Epidermal melanocyte (primary cell): ENCODE measurements around the gene EML4.
"Not testable (repeated sequence)": the region's sequence is repeated elsewhere in the genome, so short reads cannot be mapped to it uniquely, and the experiment has no call there.

Experiments used
- DNase-seq: peaks from one replicate; pipeline ENCODE4 v3.0.0; 2011; ENCODE audit warnings: low spot score; ENCODE audit not compliant: insufficient read length

The EML4 gene, protein sequence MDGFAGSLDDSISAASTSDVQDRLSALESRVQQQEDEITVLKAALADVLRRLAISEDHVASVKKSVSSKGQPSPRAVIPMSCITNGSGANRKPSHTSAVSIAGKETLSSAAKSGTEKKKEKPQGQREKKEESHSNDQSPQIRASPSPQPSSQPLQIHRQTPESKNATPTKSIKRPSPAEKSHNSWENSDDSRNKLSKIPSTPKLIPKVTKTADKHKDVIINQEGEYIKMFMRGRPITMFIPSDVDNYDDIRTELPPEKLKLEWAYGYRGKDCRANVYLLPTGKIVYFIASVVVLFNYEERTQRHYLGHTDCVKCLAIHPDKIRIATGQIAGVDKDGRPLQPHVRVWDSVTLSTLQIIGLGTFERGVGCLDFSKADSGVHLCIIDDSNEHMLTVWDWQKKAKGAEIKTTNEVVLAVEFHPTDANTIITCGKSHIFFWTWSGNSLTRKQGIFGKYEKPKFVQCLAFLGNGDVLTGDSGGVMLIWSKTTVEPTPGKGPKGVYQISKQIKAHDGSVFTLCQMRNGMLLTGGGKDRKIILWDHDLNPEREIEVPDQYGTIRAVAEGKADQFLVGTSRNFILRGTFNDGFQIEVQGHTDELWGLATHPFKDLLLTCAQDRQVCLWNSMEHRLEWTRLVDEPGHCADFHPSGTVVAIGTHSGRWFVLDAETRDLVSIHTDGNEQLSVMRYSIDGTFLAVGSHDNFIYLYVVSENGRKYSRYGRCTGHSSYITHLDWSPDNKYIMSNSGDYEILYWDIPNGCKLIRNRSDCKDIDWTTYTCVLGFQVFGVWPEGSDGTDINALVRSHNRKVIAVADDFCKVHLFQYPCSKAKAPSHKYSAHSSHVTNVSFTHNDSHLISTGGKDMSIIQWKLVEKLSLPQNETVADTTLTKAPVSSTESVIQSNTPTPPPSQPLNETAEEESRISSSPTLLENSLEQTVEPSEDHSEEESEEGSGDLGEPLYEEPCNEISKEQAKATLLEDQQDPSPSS

GRCh38 chr2:42169100-42169873, at the start of gene EML4:
Gene EML4, plus strand, starts transcription at chr2:42169353. Its CDS starts 259 bp downstream, at chr2:42169612.
- DNase-seq = peak; percentile 59

DNA sequence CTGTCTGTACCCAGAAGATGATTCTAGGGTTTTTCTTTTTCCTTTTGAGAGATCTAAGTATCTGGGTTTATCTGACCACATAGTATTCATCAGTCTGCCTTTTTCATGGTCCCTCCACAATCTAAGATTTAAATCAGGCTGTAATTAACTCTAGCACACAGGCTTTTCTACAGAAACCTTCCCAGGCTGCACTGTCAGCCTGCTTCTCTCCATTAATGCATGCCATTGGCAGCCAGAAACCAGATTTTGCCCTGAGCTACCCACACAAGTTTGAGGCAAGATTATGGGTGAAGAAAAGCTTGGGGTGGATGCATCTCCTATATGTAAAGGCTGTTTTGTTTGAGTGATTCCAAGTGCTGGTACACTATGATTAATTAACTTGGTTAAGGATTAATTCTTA, 45.7 kb upstream of the EML4 start:
- DNase-seq = no peak

DNA sequence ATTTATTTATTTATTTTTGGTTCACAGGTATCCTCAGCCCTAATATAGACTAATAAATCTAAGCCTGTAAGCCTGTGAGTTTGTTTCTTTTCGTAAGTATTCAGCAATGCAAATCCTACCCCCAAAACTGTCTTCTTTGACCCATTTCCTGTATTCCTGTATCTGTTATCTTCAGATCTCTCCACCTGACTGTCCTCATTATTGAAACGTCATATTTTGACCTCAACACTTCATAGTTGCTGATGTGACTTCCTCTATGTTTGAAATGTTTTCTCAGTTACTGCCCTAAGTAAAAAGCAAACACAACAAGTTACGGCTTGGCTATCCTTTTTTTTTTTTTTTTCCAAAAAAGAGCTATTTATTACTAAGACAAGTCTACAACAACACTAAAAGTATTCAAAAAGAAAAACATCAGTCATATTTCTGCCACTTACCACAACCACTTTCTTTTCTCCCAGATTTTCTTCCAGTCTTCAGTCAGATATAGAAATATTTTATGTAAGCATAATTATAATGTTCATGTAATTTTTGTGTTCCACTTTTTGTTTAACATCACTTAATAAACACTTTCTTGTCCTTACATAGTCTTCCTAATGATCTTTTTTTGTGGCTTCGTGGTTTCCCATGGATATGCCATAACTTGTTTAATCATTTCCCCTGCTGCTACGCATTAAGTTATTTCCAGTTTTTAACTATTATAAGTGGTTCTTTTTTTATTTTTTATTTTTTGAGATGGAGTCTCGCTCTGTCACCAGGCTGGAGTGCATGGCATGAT, 45.0 kb upstream of the EML4 start:
- DNase-seq = no peak

DNA sequence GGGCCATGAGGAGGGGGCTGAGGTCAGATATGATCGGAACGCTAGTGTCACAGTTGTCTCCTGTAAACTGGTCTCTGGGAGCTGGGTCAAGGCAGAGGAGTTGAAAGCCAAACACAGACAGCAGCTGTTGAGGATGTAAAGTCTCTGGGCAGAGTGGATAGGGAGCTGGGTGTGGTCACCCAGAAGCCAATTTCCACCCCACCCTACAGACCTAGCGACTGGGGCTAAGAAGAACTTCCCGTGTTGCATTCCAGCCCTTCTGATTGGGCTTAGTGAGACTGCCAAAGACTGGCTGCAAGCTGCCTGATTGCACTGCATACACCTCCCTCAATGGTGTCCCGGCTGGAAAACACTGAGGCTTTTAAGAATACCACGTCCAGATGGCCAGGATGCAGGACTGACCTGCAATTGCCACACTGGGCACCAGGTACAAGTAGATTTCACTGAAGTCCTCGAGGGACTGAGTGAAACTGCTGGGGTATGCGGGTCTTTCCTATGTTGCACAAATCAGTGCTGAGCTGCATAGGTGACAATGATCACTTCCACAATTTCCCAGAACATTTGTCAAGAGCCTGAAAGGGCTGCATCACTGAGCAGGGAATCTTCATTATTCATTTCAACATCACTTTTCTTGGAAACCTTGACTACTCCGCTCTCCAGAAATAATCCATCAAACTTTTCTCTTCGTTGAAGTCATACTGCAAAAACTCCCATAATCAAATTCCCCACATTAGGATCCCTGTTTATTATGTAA, 43.1 kb upstream of the EML4 start:
- DNase-seq = no peak

DNA sequence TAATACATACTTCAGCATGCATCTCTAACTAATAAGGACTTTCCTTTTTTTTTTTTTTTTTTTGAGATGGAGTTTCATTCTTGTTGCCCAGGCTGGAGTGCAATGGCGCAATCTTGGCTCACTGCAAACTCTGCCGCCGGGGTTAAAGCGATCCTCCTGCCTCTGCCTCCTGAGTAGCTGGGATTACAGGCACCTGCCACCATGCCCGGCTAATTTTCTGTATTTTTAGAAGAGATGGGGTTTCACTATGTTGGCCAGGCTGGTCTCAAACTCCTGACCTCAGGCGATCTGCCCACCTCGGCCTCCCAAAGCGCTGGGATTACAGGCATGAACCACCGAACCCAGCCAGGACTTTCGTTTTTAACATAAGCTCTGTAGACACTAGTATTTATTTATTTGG, 42.3 kb upstream of the EML4 start:
- DNase-seq = not testable (repeated sequence)

GRCh38 chr2:42127425-42128424, 41.4 kb upstream of the EML4 start:
- DNase-seq = no peak

DNA sequence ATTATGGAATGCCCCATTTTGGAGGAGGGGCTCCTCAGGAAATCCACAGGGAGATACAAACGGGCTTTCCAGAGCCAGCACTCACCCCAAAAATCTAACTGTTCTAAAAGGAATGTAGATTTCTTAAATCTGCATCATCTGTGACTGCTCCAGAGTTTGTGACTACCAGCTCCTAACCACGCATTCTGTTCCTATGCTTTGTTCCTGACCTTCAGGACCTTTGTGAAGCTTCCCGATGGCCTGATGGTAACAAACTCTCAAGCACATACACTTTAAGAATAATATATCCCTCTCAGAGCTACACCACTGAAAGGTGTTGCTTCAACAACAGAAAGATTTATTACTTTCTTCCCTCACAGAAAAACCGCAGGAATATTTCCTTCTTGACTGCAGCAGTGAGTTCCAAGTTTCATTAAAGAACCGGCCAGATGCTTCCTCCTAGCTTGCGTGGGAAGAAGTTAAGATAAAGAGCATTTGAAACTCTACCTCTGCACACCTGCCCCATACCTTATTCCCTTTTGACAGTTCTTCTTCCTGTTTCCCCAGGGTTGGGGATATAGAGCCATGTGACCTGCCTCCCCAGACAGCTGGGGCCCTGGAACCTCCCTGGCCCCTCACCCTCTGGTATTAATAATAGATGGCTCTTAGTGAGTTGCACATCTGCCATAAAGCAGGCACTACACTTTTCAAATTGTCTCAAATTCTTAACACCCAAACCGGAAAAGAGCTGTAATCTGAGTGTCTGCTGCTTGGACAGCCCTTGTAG, 40.2 kb upstream of the EML4 start:
- no peak for DNase-seq

DNA sequence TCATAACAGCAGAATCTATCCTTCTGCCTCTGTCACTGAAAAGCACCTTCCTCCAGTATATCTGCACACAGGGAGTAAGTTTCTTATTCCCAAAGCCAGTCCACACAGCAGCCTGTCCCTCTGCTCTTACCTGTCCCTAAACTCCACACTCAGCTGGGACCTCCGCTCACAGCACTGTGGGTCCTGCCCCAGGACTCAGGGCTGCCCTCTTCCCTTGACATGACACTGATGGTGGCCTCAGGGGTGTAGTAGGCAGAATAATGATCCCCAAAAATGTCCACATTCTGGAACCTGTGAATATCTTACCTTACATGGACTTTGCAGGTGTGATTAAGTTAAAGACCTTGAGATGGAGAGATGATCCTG, 39.7 kb upstream of the EML4 start:
- DNase-seq = no peak

DNA sequence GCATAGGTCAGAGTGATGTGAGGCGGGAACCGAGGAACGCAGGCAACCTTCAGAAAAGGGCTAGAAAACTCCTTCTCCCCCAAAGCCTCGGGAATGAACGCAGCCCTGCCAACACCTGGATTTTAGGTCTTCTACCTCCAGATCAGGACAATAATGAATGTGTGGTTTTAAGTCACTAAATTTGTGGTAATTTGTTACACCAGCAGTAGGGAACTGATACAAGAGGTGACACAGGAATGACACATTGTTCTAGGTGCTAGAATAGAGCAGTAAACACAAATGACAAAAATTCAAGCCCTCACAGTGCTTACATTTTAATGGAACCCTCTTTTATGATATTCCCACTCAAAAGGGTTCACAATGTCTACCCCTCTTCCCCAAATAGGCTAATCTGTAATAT, 39.2 kb upstream of the EML4 start:
- no peak for DNase-seq

DNA sequence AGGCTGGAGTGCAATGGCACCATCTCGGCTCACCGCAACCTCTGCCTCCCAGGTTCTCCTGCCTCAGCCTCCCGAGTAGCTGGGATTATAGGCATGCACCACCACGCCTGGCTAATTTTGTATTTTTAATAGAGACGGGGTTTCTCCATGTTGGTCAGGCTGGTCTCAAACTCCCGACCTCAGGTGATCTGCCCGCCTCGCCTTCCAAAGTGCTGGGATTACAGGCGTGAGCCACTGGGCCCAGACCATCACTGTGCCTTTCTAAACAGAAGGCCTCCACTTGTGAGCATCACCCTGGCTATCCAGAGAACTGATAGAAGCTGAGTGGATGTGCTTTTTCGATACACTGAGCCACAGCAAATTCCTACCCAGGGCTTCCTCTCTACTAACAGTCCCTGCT, 38.3 kb upstream of the EML4 start:
- not testable (repeated sequence) for DNase-seq

DNA sequence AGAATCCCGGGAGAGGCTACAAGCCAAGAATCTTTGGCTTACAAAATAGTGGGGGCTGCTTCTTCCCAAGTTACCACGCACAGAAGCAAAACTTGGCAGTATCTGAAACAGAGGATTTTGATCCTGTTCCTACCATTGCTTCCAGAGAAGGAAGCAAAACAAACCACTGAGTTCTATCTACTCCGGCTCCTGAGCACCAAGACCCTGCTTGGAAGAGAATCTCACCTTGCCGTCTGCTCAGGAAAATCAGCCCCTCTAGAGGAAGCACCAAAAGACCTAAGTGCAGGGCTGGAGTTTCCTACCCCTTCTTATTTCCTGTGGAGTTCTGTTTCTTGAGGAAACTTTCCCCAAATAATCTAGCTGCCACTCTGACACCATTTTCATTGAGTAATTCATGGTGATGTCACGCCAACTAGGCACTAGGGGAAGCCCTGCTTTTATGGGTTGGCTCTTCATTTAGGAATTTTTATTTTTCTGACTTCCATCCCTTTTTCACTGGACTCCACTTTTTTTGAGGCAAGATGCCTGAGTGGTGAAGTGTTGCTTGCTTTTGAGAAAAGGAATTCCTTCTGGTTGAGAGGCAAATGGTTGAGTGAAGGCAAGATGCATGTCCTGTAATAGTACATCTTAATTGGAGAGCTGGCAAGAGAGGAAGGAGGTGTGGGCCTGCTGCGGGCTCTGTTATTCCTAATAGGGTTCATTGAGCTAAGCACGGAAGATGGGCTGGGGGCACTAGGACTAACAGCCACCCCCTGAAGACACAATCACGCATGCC, 36.8 kb upstream of the EML4 start:
- DNase-seq = no peak

GRCh38 chr2:42132966-42133641, 36.0 kb upstream of the EML4 start:
- no peak for DNase-seq

DNA sequence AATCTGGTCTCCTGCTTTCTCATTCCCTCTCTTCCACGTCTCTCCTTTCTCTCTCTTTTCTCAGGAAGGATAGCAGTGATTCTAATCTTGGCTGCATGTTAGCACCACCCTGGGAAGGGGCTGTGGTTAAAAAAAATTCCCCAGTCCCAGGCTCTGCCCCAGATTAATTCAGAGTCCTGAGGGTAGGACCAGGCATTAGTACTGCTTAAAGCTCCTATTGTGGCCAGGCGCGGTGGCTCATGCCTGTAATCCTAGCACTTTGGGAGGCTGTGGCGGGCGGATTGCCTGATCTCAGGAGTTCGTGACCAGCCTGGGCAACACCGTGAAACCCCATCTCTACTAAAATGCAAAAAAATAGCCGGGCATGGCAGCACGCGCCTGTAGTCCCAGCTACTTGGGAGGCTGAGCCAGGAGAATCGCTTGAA, 35.4 kb upstream of the EML4 start:
- DNase-seq = no peak

DNA sequence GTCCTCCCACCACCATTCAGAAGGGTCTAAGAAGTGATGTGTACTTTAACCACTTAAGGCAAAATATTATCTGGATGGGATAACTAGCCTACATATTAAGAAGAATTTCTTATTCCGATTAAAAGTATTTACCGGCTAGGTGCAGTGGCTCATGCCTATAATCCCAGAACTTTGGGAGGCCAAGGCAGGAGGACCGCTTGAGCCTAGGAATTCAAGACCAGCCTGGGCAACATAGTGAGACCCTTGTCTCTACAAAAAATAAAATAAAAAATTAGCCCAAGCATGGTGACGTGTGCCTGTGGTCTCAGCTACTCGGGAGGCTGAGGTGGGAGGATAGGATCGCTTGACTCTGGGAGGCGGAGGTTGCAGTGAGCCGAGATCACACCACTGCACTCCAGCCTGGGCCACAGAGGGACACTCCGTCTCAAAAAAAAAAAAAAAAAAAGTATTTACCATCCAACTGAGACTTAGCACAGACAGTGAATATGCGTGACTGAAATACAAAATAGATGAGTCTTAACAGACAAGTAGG, 34.7 kb upstream of the EML4 start:
- not testable (repeated sequence) for DNase-seq

DNA sequence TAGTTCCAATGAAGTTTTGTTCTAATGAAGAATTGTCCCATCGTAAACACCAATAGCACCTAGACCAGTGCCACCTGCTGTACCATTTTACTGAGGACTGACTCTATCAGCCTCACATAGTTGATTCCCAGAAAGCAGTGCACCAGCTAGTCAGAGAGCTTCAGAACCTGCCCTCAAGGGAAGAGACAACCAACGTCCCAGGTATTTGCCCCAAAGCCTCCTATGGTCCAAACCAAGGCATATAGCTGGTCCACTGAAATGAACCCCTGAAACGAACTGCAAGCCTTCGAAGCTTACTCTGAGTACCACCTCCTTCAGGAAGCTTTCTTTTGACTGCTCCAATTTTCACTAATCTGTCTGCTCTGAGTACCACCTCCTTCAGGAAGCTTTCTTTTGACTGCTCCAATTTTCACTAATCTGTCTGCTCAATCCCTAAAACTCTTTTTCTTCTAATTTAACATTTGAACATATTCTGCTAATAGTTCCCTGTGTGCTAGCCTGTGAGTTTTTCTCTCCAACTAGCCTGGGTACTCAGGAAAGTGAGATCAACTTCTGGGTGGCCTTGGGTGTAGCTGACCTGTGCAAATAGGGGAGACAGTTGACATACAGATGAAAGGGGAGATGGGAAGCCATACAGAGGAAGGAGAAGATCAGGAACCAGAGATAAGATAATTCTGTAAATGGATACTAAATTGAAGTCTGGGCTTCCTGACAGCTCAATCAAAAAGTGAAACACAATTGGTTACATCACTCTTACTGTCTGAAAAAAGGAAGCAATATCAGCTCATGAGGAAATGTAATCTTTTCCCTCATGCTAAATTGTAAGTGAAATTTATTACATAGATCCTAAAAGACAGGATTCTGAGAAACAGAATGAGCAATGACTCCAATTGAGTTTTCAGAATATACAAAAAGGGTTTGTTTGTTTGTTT, 33.5 kb upstream of the EML4 start:
- DNase-seq = no peak
